ENCODE data around the gene PPP1R14B. TPM values are rescaled to one million over a fixed set of nuclear protein-coding genes. Genes with fewer than 3 reads are reported as not detected.

The PPP1R14B gene
- total and polyA plus RNA-seq, 2 of the 13 experiments (the other 11 are each of a cell fraction or from before 2014, with no cell fraction given), result 110 to 148 TPM

GRCh38 chr11:64285885-64286800 is 39.4 kb upstream of the PPP1R14B start (continued):
- no peak for TF ChIP-seq ZNF318 (CRISPR knock-in tag; IDR thresholded peaks at IDR 0.05)
- TF ChIP-seq KDM3A (CRISPR knock-in tag; IDR thresholded peaks at IDR 0.05; ENCODE audit: low read depth), result no peak; the same call in 1 of the 2 replicates
- TF ChIP-seq, protein P1, sequence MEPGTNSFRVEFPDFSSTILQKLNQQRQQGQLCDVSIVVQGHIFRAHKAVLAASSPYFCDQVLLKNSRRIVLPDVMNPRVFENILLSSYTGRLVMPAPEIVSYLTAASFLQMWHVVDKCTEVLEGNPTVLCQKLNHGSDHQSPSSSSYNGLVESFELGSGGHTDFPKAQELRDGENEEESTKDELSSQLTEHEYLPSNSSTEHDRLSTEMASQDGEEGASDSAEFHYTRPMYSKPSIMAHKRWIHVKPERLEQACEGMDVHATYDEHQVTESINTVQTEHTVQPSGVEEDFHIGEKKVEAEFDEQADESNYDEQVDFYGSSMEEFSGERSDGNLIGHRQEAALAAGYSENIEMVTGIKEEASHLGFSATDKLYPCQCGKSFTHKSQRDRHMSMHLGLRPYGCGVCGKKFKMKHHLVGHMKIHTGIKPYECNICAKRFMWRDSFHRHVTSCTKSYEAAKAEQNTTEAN (CRISPR knock-in tag; conservative IDR thresholded peaks at IDR 0.05), result no peak
- TF ChIP-seq ZNF781 (CRISPR knock-in tag; IDR thresholded peaks at IDR 0.05; ENCODE audit: borderline replicate concordance, not compliant biosample characterization), result no peak
- TF ChIP-seq ZFP62 (CRISPR knock-in tag; IDR thresholded peaks at IDR 0.05), result no peak
- TF ChIP-seq JARID2 (CRISPR knock-in tag; IDR thresholded peaks at IDR 0.05; ENCODE audit: insufficient replicate concordance), result no peak
- no peak for TF ChIP-seq ZNF143 (CRISPR knock-in tag; IDR thresholded peaks at IDR 0.05)
- TF ChIP-seq ZNF746 (CRISPR knock-in tag; IDR thresholded peaks at IDR 0.05), result no peak
- TF ChIP-seq, protein P2, sequence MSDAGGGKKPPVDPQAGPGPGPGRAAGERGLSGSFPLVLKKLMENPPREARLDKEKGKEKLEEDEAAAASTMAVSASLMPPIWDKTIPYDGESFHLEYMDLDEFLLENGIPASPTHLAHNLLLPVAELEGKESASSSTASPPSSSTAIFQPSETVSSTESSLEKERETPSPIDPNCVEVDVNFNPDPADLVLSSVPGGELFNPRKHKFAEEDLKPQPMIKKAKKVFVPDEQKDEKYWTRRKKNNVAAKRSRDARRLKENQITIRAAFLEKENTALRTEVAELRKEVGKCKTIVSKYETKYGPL (CRISPR knock-in tag; IDR thresholded peaks at IDR 0.05), result no peak
- TF ChIP-seq ZNF432 (CRISPR knock-in tag; IDR thresholded peaks at IDR 0.05; ENCODE audit: borderline replicate concordance), result no peak
- TF ChIP-seq ZNF44 (CRISPR knock-in tag; IDR thresholded peaks at IDR 0.05), result no peak

Measured in HepG2 (cell line).